Tibial nerve (tissue), 4 donors: ENCODE measurements around the gene ATP8A1.

ENCODE experiments used
- EP300 ChIP-seq, 2 donors: sonication (generic); formaldehyde crosslinking; IDR thresholded peaks; one replicate each; pipeline ENCODE4 v1.6.1; 2017; ENCODE audit warnings: antibody characterized with exemption in 2 of 2, mild to moderate bottlenecking in 1 of 2
- POLR2A ChIP-seq, 2 donors: fragments of 450-650 bp; IDR thresholded peaks; one replicate each; pipeline ENCODE4 v1.6.1; 2017; ENCODE audit warnings: antibody characterized with exemption in 2 of 2, mild to moderate bottlenecking in 2 of 2, moderate library complexity in 2 of 2
- TF ChIP-seq, protein P1 (sequence below), 5 experiments: fragments of 200-600 bp in 3 of 5; fragments of 450-650 bp in 2 of 5; sonication (generic) in 3 of 5; IDR thresholded peaks; one replicate each; pipeline ENCODE4 v1.5.1; 2016 to 2019; ENCODE audit warnings: antibody characterized with exemption in 5 of 5, mild to moderate bottlenecking in 3 of 5, moderate library complexity in 2 of 5

GRCh38 chr4:42641161-42641560 lies 15.7 kb downstream of the ATP8A1 start:
- no peak for TF ChIP-seq POLR2A (IDR thresholded peaks at IDR 0.05)
- TF ChIP-seq, protein P1, sequence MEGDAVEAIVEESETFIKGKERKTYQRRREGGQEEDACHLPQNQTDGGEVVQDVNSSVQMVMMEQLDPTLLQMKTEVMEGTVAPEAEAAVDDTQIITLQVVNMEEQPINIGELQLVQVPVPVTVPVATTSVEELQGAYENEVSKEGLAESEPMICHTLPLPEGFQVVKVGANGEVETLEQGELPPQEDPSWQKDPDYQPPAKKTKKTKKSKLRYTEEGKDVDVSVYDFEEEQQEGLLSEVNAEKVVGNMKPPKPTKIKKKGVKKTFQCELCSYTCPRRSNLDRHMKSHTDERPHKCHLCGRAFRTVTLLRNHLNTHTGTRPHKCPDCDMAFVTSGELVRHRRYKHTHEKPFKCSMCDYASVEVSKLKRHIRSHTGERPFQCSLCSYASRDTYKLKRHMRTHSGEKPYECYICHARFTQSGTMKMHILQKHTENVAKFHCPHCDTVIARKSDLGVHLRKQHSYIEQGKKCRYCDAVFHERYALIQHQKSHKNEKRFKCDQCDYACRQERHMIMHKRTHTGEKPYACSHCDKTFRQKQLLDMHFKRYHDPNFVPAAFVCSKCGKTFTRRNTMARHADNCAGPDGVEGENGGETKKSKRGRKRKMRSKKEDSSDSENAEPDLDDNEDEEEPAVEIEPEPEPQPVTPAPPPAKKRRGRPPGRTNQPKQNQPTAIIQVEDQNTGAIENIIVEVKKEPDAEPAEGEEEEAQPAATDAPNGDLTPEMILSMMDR (IDR thresholded peaks at IDR 0.05): no peak
- TF ChIP-seq EP300 (IDR thresholded peaks at IDR 0.05): no peak
